IMR-90 (cell line): ENCODE measurements around the gene PLXNA1. TPM values are rescaled to one million over a fixed set of nuclear protein-coding genes. Genes with fewer than 3 reads are reported as not detected.
A peak's percentile ranks its signal among the peaks of the same experiment; 100 is the strongest.

Experiments
- ATAC-seq: fragments of 200-7000 bp; cut with Tn5 transposase; 2 replicates; pipeline ENCODE4 v1.9.1; 2020; ENCODE audit warnings: low read depth, mild to moderate bottlenecking, moderate library complexity
- BruUV-seq: library from RNA; stranded (reverse); fragments of 400-500 nt; replicated peaks from 2 replicates; lab custom pipeline; 2021; lab: Mats Ljungman, UMichigan
- CTCF ChIA-PET: fragments of 300-600 bp; formaldehyde crosslinking; extraction: SDS; loops from one replicate; lab custom pipeline; 2021; ENCODE audit warnings: antibody characterized with exemption; lab: Yijun Ruan, JAX
- POLR2A ChIA-PET: fragments of 300-600 bp; sonication (Branson Sonifier 250); formaldehyde crosslinking; loops from one replicate; lab custom pipeline; 2022; ENCODE audit warnings: antibody characterized with exemption; ENCODE audit not compliant: unreplicated experiment; lab: Charles Lee
- DNase-seq: peaks from one replicate; pipeline ENCODE4 v3.0.0; 2013
- H2AFZ ChIP-seq: replicated peaks from 2 replicates; pipeline ENCODE3; 2013; ENCODE audit warnings: low read length, mild to moderate bottlenecking; ENCODE audit not compliant: poor library complexity
- H2AK5ac ChIP-seq: 2 replicates; pipeline ENCODE4 v1.6.1; 2013; ENCODE audit warnings: low read depth, low read length, inconsistent platforms
- H2AK9ac ChIP-seq: replicated peaks from 2 replicates; pipeline ENCODE3; 2013; ENCODE audit warnings: mild to moderate bottlenecking, low read depth, low read length, moderate library complexity; ENCODE audit not compliant: poor library complexity
- H2BK120ac ChIP-seq: 2 replicates; pipeline ENCODE4 v1.6.1; 2013; ENCODE audit warnings: low read depth, low read length, inconsistent platforms
- H2BK15ac ChIP-seq: 3 replicates; pipeline ENCODE4 v1.6.1; 2013; ENCODE audit warnings: low read depth, low read length, inconsistent platforms
- H2BK20ac ChIP-seq: 2 replicates; pipeline ENCODE4 v1.6.1; 2013; ENCODE audit warnings: low read depth, mild to moderate bottlenecking, inconsistent platforms, low read length, moderate library complexity
- H2BK5ac ChIP-seq: 2 replicates; pipeline ENCODE4 v1.6.1; 2013; ENCODE audit warnings: mild to moderate bottlenecking, low read depth, low read length, inconsistent platforms; ENCODE audit not compliant: poor library complexity, severe bottlenecking
- H3K14ac ChIP-seq: replicated peaks from 2 replicates; pipeline ENCODE4 v1.6.1; 2013; ENCODE audit warnings: low read depth, low read length, inconsistent platforms
- H3K18ac ChIP-seq: 2 replicates; pipeline ENCODE4 v1.6.1; 2013; ENCODE audit warnings: low read depth, low read length, control low read depth
- H3K23ac ChIP-seq: 2 replicates; pipeline ENCODE4 v1.6.1; 2013; ENCODE audit warnings: low read depth, low read length, inconsistent platforms
- H3K27ac ChIP-seq: 2 replicates; pipeline ENCODE4 v1.5.1; 2013; ENCODE audit warnings: mild to moderate bottlenecking, control low read depth, low read length; ENCODE audit not compliant: insufficient read depth
- H3K27me3 ChIP-seq: 2 replicates; pipeline ENCODE4 v1.6.1; 2013; ENCODE audit warnings: low read length; ENCODE audit not compliant: control insufficient read depth, insufficient read depth
- H3K36me3 ChIP-seq: 2 replicates; pipeline ENCODE4 v1.6.1; 2013; ENCODE audit warnings: low read length, mixed read lengths; ENCODE audit not compliant: control insufficient read depth, insufficient read depth
- H3K4ac ChIP-seq: 2 replicates; pipeline ENCODE4 v1.6.1; 2013; ENCODE audit warnings: low read depth, low read length, inconsistent platforms
- H3K4me1 ChIP-seq: 2 replicates; pipeline ENCODE4 v1.6.1; 2013; ENCODE audit warnings: low read length, mixed read lengths; ENCODE audit not compliant: control insufficient read depth, insufficient read depth
- H3K4me2 ChIP-seq: 2 replicates; pipeline ENCODE4 v1.6.1; 2013; ENCODE audit warnings: low read depth, mild to moderate bottlenecking, control low read depth, low read length, moderate library complexity
- H3K4me3 ChIP-seq: 2 replicates; pipeline ENCODE4 v1.5.1; 2013; ENCODE audit warnings: low read depth, mild to moderate bottlenecking, control low read depth, low read length, moderate library complexity; ENCODE audit not compliant: insufficient read depth
- H3K56ac ChIP-seq: 2 replicates; pipeline ENCODE4 v1.6.1; 2013; ENCODE audit warnings: low read length, inconsistent platforms; ENCODE audit not compliant: insufficient read depth; ENCODE audit errors: extremely low read depth
- H3K79me1 ChIP-seq, 2 experiments: 2 replicates each; pipeline ENCODE4 v1.6.1; 2013; ENCODE audit warnings: low read length in 2 of 2, inconsistent platforms in 1 of 2, low read depth in 1 of 2
- H3K9ac ChIP-seq: 2 replicates; pipeline ENCODE4 v1.6.1; 2013; ENCODE audit warnings: low read depth, low read length, control low read depth
- H3K9me1 ChIP-seq: 2 replicates; pipeline ENCODE4 v1.6.1; 2013; ENCODE audit warnings: low read length, inconsistent platforms; ENCODE audit not compliant: insufficient read depth
- H3K9me3 ChIP-seq: 2 replicates; pipeline ENCODE4 v1.6.1; 2013; ENCODE audit warnings: low read length; ENCODE audit not compliant: control insufficient read depth, insufficient read depth
- H4K20me1 ChIP-seq: 2 replicates; pipeline ENCODE4 v1.6.1; 2013; ENCODE audit warnings: low read length, inconsistent platforms; ENCODE audit not compliant: insufficient read depth
- H4K5ac ChIP-seq: 2 replicates; pipeline ENCODE4 v1.6.1; 2013; ENCODE audit warnings: mild to moderate bottlenecking, low read depth, low read length, control low read depth
- H4K8ac ChIP-seq, 2 experiments: 2 replicates each; pipeline ENCODE4 v1.6.1; 2013; ENCODE audit warnings: low read depth in 2 of 2, low read length in 2 of 2, control low read depth in 1 of 2, inconsistent platforms in 1 of 2
- H4K91ac ChIP-seq: 2 replicates; pipeline ENCODE4 v1.6.1; 2013; ENCODE audit warnings: low read depth, low read length, inconsistent platforms; ENCODE audit not compliant: insufficient read depth
- BHLHE40 ChIP-seq: fragments of 150-350 bp; IDR thresholded peaks from 2 replicates; pipeline ENCODE4 v1.6.1; 2016; ENCODE audit warnings: mild to moderate bottlenecking, low read depth, low read length
- SMC3 ChIP-seq: fragments of 150-350 bp; IDR thresholded peaks from 2 replicates; pipeline ENCODE4 v1.6.1; 2016; ENCODE audit warnings: low read depth, mild to moderate bottlenecking, antibody characterized with exemption, low read length, moderate library complexity
- WGBS, 2 experiments: methylation state at CpG; one replicate each; pipeline versions ENCODE4 v1.1.5 to v1.1.7; 2013; ENCODE audit warnings: missing lambda C conversion rate in 2 of 2; ENCODE audit not compliant: insufficient read length in 1 of 2; ENCODE audit errors: extremely low coverage in 2 of 2; 5-methylcytosine and 5-hydroxymethylcytosine counted together
- dilution Hi-C: fragments of 300-500 bp; cut with HindIII; formaldehyde crosslinking; loops from one replicate; pipeline ENCODE4 v1.14.3; 2018; ENCODE audit warnings: low sequenced_read_pairs; ENCODE audit not compliant: unreplicated experiment
- in situ Hi-C: fragments of 300-500 bp; cut with MboI; formaldehyde crosslinking; loops from 3 replicates; pipeline ENCODE4 v1.14.3; 2019; ENCODE audit warnings: low sequenced_read_pairs, inconsistent platforms, mixed read lengths
- intact Hi-C: fragments of 100-400 bp; cut with micrococcal nuclease; formaldehyde crosslinking; loops from 2 replicates; pipeline ENCODE4 v1.10.0; 2022
- polyA plus RNA-seq, 3 experiments: library from polyadenylated mRNA; depleted of rRNA; stranded (reverse); fragments of >200 nt; gene quantifications; 2 replicates each; pipeline ENCODE4 v1.2.3, GENCODE V29; 2012; ENCODE audit warnings: low replicate concordance in 1 of 3
- total RNA-seq: library from RNA; depleted of rRNA; stranded (reverse); fragments of >200 nt; gene quantifications from 2 replicates; pipeline ENCODE4 v1.2.3, GENCODE V29; 2012

Gene PLXNA1
- total and polyA plus RNA-seq, 2 of the 4 experiments (the other 2 are of a cell fraction): 13.6 to 49.4 TPM

DNA sequence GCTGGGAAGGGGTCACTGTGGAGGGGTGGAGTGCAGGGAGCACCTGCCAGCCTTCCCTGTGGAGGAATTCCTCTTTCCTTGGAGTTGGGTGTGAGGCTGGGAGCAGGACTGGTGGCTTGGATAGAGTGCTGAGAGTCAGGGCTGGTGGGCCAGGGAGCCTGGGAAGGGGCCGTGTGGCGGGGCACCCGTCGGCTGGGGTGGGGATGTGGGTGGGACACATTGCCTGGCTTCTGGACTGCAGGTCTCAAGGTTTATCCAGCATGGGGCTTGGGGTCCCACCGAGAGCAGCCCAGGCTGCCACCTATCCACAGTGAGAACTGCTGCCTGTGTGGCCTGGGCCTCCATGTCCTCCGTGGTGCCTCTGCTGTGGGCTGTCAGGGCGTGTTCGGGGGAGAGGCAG lies 4.7 kb downstream of the PLXNA1 start:
- Histone ChIP-seq H4K20me1 (peaks cover 87% of the 10 kb centered on the region), H3K9me3 (no peaks in the 10 kb centered on the region), H2BK15ac (no peak overlapping the region), H3K4me2 (no peak overlapping the region), H3K27me3 (no peaks in the 10 kb centered on the region), H2AK9ac (peak overlapping the region; percentile 55), H3K56ac (no peak overlapping the region), H3K36me3 (peaks cover 30% of the 10 kb centered on the region), H3K4me1 (peaks cover 14% of the 10 kb centered on the region; the same call in 1 of the 2 replicates), H2BK5ac (no peak overlapping the region), H3K9ac (no peak overlapping the region), H3K4me3 (no peak overlapping the region), H3K14ac (no peak overlapping the region), H2AK5ac (no peak overlapping the region), H2AFZ (no peak overlapping the region), H2BK120ac (no peak overlapping the region), H3K23ac (no peak overlapping the region), H4K8ac (no peak overlapping the region), H3K4ac (no peak overlapping the region), H2BK20ac (no peak overlapping the region), H4K5ac (no peak overlapping the region), H3K27ac (no peak overlapping the region), H3K79me1 (peaks cover 22 to 82% of the 10 kb centered on the region in 2 experiments; a peak in 3 of 4 replicates), H3K9me1 (peaks cover 8% of the 10 kb centered on the region; the same call in 1 of the 2 replicates), H4K91ac (no peak overlapping the region), H3K18ac (no peak overlapping the region)
- intact Hi-C loops: loop anchor here (10.0 kb wide), 1 partner anchor 467 kb away; no protein-coding TSS in a partner anchor
- dilution Hi-C loops: no loop called here
- CTCF ChIA-PET: interaction anchor here (0.6 kb wide), 1 partner anchor 80 kb away, joined by 3 read pairs; no protein-coding TSS in a partner anchor
- no peak for ATAC-seq
- TF ChIP-seq BHLHE40: no peak
- TF ChIP-seq SMC3: no peak
- in situ Hi-C loops: no loop called here
- BruUV-seq: no TSS peak
- POLR2A ChIA-PET: no interaction called here
- no peak for DNase-seq
- 77% methylated on average over 5 of the region's 8 CpGs; no CpG with 5 or more reads in 1 of the 2 experiments for WGBS, 2 experiments
